ENCODE data around the gene SCN9A.

The SCN9A gene

DNA sequence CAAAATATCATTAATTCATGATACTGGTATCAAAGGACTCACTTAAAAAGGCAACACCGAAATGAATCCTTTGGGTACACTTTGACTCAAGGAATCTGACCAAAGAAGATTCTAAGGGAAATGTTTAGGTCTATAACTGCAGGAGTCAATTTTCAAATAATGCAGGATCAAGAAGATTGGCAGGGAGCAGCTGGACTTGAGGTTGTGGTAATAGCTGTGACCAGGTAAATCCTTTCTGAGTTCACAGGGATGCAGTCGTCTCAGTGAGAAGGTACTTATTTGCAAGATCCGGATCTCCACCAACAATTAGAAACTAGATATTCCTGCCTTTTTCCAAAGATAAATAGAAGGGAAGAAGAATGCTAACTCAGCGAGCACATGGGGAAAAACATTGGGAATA lies 96.9 kb downstream of the SCN9A start:
- TF ChIP-seq, protein P1, sequence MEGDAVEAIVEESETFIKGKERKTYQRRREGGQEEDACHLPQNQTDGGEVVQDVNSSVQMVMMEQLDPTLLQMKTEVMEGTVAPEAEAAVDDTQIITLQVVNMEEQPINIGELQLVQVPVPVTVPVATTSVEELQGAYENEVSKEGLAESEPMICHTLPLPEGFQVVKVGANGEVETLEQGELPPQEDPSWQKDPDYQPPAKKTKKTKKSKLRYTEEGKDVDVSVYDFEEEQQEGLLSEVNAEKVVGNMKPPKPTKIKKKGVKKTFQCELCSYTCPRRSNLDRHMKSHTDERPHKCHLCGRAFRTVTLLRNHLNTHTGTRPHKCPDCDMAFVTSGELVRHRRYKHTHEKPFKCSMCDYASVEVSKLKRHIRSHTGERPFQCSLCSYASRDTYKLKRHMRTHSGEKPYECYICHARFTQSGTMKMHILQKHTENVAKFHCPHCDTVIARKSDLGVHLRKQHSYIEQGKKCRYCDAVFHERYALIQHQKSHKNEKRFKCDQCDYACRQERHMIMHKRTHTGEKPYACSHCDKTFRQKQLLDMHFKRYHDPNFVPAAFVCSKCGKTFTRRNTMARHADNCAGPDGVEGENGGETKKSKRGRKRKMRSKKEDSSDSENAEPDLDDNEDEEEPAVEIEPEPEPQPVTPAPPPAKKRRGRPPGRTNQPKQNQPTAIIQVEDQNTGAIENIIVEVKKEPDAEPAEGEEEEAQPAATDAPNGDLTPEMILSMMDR (IDR thresholded peaks at IDR 0.05; ENCODE audit: poor library complexity, severe bottlenecking): no peak
- no peak overlapping the region for H3K4me3 ChIP-seq (ENCODE audit: severe bottlenecking)
- H3K27me3 ChIP-seq (ENCODE audit: insufficient read depth, poor library complexity, severe bottlenecking): no peaks in the 10 kb centered on the region
- H3K9me3 ChIP-seq (ENCODE audit: severe bottlenecking): no peaks in the 10 kb centered on the region
- H3K4me1 ChIP-seq (ENCODE audit: insufficient read depth, poor library complexity, severe bottlenecking): no peaks in the 10 kb centered on the region
- no peaks in the 10 kb centered on the region for H3K36me3 ChIP-seq (ENCODE audit: low read depth)
- H3K27ac ChIP-seq (ENCODE audit: poor library complexity, severe bottlenecking): no peak overlapping the region
- ATAC-seq (ENCODE audit: low read depth): no peak
- DNase-seq (ENCODE audit: low spot score): no peak

DNA sequence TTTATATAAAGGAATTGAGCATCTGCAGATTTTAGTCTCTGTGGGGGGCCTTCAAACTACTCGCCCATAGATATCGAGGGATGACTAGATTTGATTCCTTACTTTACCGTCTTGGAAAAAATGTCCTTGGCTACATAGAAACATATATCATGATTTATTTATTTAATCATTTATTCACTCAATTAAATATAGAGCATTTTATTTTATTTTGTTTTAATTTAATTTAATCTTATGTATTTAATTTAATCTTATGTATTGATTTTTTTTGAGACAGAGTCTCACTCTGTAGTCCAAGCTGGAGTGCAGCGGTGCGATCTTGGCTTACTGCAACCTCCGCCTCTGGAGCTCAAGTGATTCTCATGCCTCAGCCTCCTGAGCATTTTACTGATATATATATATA lies 105.4 kb downstream of the SCN9A start:
- no peak for ATAC-seq (ENCODE audit: low read depth)
- no peak for DNase-seq (ENCODE audit: low spot score)
- TF ChIP-seq, protein P1 (IDR thresholded peaks at IDR 0.05; ENCODE audit: poor library complexity, severe bottlenecking): no peak

DNA sequence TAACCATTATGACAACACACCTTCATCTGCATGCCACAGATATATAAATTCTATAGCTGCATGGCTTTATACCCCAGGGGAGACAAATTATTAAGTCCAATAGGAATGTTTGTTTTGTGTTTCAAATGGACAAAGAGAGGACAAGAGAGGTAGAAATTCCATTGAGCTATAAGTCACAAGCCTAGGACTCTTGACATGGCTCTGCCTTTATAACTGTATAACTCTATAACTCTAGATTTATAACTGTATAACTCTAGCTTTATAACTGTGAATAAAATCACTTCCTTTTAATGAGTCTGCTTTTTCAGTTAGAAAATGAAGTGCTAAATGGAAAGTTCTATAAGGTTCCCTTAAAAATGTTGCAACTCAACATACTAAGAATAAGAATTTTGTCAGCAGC lies 106.4 kb downstream of the SCN9A start:
- no peak for ATAC-seq (ENCODE audit: low read depth)

More for the DNA sequence above, 105.4 kb downstream of the SCN9A start:
- no peaks in the 10 kb centered on the region for H3K36me3 ChIP-seq (ENCODE audit: low read depth)
- no peak overlapping the region for H3K4me3 ChIP-seq (ENCODE audit: severe bottlenecking)
- no peaks in the 10 kb centered on the region for H3K27me3 ChIP-seq (ENCODE audit: insufficient read depth, poor library complexity, severe bottlenecking)
- H3K9me3 ChIP-seq (ENCODE audit: severe bottlenecking): no peaks in the 10 kb centered on the region
- H3K4me1 ChIP-seq (ENCODE audit: insufficient read depth, poor library complexity, severe bottlenecking): no peaks in the 10 kb centered on the region
- no peak overlapping the region for H3K27ac ChIP-seq (ENCODE audit: poor library complexity, severe bottlenecking)

DNA sequence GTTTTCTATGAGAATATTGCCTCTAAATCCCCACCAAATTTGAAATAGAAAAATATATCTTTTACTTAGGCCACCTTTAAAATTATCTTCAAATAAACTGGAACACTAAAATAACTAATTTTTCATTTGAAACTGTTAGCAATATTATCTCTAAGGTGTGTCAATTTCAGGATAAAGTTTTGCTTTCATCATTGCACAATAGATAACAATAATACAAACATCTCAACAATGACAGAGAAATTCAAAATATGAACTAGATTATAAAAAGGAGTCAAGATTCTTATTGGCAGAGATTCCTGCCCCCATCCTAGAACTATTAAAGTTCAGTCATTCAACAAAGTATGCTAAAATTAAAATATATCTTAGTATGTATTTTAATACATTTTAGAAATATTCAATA lies 117.9 kb downstream of the SCN9A start:
- no peak for DNase-seq (ENCODE audit: low spot score)
- no peak for ATAC-seq (ENCODE audit: low read depth)
- H3K4me3 ChIP-seq (ENCODE audit: severe bottlenecking): no peak overlapping the region
- TF ChIP-seq, protein P1 (IDR thresholded peaks at IDR 0.05; ENCODE audit: poor library complexity, severe bottlenecking): no peak
- peaks cover 5% of the 10 kb centered on the region; the same call in 1 of the 2 replicates for H3K36me3 ChIP-seq (ENCODE audit: low read depth)
- H3K4me1 ChIP-seq (ENCODE audit: insufficient read depth, poor library complexity, severe bottlenecking): no peaks in the 10 kb centered on the region
- H3K27me3 ChIP-seq (ENCODE audit: insufficient read depth, poor library complexity, severe bottlenecking): no peaks in the 10 kb centered on the region
- no peak overlapping the region for H3K27ac ChIP-seq (ENCODE audit: poor library complexity, severe bottlenecking)
- no peaks in the 10 kb centered on the region for H3K9me3 ChIP-seq (ENCODE audit: severe bottlenecking)

More for the DNA sequence above, 106.4 kb downstream of the SCN9A start:
- Histone ChIP-seq H3K27ac (ENCODE audit: poor library complexity, severe bottlenecking) (no peak overlapping the region), H3K27me3 (ENCODE audit: insufficient read depth, poor library complexity, severe bottlenecking) (no peaks in the 10 kb centered on the region), H3K9me3 (ENCODE audit: severe bottlenecking) (no peaks in the 10 kb centered on the region), H3K36me3 (ENCODE audit: low read depth) (no peaks in the 10 kb centered on the region), H3K4me1 (ENCODE audit: insufficient read depth, poor library complexity, severe bottlenecking) (no peaks in the 10 kb centered on the region), H3K4me3 (ENCODE audit: severe bottlenecking) (no peak overlapping the region)
- TF ChIP-seq, protein P1 (IDR thresholded peaks at IDR 0.05; ENCODE audit: poor library complexity, severe bottlenecking): no peak
- no peak for DNase-seq (ENCODE audit: low spot score)

DNA sequence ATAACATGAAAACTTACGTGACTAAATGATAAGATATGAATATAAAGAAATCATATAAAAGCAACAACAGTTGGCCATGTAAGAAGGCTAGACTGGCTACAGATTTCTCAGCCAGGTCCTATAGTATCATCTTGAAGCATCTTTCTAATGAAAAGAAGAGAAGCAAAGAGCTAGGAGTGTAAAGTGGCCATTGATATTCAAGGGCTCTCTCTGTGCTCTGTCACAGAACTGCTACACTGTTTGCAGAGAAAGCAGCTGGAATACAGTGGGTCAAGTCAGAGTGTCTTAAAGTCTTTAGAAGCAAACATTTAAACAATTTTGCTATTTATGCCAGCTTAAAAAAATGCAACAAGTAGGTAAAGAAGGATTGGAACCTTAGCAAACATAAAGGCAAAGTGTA lies 118.8 kb downstream of the SCN9A start:
- TF ChIP-seq, protein P1 (IDR thresholded peaks at IDR 0.05; ENCODE audit: poor library complexity, severe bottlenecking): no peak
- Histone ChIP-seq H3K9me3 (ENCODE audit: severe bottlenecking) (no peaks in the 10 kb centered on the region), H3K27me3 (ENCODE audit: insufficient read depth, poor library complexity, severe bottlenecking) (no peaks in the 10 kb centered on the region), H3K36me3 (ENCODE audit: low read depth) (peaks cover 5% of the 10 kb centered on the region; the same call in 1 of the 2 replicates), H3K4me3 (ENCODE audit: severe bottlenecking) (no peak overlapping the region), H3K4me1 (ENCODE audit: insufficient read depth, poor library complexity, severe bottlenecking) (no peaks in the 10 kb centered on the region), H3K27ac (ENCODE audit: poor library complexity, severe bottlenecking) (no peak overlapping the region)
- ATAC-seq (ENCODE audit: low read depth) (no peak), DNase-seq (ENCODE audit: low spot score) (no peak)

Measured in RWPE2 (cell line).